CD4-positive, alpha-beta T cell treated with Interleukin-1 beta for 1 hour (primary cell): ENCODE results near the gene POLDIP2.
A peak's percentile ranks its signal among the peaks of the same experiment; 100 is the strongest.

ENCODE experiments used
- DNase-seq, 2 donors: peaks; one replicate each; pipeline ENCODE4 v3.0.0-alpha.2; 2020 to 2022

POLDIP2 gene

DNA sequence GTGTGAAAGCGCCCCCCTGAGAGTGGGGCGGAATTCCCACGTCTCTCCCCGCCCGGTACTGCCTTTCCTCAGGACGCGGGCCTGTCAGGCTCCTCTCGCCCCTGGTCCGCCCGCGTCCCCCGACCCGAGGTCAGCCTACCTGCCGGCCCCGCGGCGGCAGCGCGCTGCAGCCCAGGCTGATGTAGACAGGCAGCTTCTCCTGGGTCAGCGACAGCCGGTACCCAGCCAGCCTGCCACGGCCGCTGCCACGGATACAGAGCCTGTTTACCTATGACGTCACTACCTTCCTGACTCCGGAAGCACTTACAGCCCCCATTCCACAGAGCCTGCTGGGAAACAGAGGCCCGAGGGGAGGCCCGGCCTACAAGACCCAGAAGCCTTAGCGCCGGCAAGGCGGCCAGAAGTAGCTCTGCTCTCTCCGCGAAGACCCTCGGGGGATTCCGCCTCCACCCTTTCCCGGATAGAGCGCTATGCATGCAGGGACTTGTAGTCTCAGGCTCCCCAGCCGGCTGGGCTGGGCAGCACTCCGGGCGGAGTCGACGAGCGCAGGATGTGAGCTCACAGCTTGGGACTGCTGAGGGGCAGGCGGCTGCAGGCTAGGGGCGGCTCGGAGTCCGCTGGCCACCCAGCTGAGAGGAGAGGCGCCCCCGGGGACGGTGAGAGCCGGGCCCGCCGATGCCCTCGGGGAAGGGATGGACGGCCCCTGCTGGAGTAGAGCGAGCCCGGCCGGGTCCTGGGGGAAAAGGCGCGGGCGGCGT, 21.9 kb downstream of the POLDIP2 start, which contains the start of the genes IFT20 and TNFAIP1:
Gene IFT20 (minus strand): TSS at position 272 of the 758 bp plus-strand sequence. CDS start 3,487 bp downstream, outside the sequence.
Gene TNFAIP1 (plus strand): TSS at position 561 of the 758 bp plus-strand sequence. CDS start 3,761 bp downstream, outside the sequence.
- DNase-seq: peak; percentile 99 to 100

DNA sequence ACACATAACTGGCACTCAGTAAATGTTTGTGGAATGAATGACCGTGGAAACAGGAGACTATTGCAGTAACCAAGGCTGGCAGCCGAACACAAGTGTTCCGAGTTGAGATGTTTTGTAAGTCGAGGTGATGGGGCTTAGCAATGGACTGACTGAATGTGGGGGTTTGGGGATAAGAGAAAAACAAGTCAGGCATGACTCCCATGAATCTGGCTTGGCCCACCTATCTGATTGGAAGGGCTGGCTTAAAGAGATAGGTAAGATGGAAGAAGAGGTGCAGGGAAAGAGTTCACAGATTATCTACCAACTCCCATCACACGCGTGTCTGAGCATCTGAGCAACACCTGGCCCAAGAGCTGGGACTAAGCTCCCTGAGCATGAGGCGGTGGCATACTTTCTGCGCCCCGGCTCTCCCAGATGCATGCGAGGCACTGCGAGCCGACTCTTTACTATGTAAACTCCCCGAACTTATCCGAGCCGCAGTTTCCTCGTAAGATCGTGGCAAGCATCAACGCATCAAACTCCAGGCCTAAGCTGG, 22.6 kb downstream of the POLDIP2 start:
- no peak for DNase-seq

DNA sequence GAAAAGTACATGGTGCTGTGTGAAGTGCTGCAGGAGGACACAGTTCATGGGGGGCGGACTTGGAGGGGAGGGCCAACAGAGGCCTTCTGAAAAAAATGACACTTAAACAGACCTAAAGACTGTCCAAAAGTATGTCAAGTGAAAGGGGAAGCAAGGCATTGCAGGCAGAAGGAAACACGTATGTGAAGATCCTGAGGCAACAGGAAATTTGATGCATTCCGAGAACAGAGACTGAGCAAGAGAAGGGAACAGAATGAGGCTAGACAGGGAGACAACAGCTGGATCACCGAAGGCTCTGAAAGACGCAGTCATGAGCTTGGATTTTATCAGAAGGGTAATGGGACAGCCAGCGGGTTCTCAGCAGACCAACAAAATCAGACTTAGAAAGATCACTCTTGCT, 23.2 kb downstream of the POLDIP2 start:
- no peak for DNase-seq

GRCh38 chr17:28333083-28333746, 24.1 kb downstream of the POLDIP2 start:
- no peak for DNase-seq

GRCh38 chr17:28331891-28332420, 25.4 kb downstream of the POLDIP2 start:
- DNase-seq: no peak

GRCh38 chr17:28330671-28331070, 26.7 kb downstream of the POLDIP2 start:
- no peak for DNase-seq

- DNase-seq: no peak
These were observed 29.0 kb downstream of the POLDIP2 start for GRCh38 chr17:28328325-28328724.

DNA sequence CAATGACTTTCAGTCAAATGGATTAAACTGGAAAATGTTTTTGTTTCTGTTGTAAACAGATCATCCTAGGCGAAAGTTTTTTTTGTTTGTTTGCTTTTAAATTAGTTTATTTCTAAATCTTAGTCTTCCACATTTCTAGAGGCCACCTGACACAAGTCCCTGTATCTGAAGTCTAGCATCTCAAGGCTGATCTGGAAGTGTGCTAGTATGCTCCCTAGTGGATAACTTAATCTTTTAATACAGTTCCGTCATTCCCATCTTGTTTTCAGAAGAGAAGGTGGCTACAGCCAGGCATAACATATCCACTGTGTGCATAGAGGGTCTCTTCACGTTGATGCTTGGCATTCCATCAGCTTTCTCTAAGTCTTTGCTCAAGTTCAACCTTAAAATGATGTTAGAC, 29.6 kb downstream of the POLDIP2 start:
- no peak for DNase-seq

- no peak for DNase-seq
These were observed 30.2 kb downstream of the POLDIP2 start for GRCh38 chr17:28327031-28327607.

DNA sequence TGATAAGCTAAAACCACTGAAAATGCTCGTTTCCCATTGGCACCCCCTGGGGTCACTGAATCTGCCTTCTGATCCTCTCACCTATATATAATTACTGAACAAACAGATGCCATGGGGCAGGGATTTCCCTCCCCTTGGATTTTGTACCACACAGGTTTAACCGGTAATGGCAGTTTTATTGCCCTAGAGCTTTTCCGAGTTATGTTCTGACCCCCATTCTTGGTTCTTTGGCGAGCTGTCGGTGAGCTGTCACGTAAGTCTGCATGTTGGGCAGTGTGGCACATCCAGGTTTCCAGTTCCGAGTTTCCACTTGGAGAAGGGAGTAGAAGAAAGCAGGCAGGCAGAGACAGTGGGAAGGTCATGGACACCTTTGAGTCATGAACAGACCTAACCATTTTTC, 31.2 kb downstream of the POLDIP2 start:
- DNase-seq: no peak

- no peak for DNase-seq
These were observed 32.1 kb downstream of the POLDIP2 start for GRCh38 chr17:28325211-28325610.

DNA sequence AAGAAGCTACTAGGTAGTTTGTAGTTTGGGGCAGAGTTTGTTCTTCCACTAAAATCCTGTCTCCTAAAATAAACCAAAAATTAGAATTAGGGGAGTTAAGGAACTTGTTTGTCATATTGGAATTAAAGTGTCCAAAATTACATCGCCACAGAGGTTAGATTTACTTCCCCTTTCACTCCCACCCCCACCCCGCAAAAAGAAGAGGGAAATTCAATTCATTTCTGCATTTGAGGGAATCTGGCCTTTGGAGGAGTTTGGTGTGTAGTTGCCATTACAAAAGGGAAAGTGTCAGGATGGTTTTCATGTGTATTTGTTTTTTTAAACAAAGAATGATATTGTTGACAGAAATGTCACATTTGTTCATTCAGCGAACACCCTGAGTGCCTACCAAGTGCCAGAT, 32.5 kb downstream of the POLDIP2 start:
- DNase-seq: no peak

GRCh38 chr17:28324267-28324745, 33.0 kb downstream of the POLDIP2 start:
- no peak for DNase-seq

- no peak for DNase-seq
These were observed 36.9 kb downstream of the POLDIP2 start for GRCh38 chr17:28320215-28321061.

DNA sequence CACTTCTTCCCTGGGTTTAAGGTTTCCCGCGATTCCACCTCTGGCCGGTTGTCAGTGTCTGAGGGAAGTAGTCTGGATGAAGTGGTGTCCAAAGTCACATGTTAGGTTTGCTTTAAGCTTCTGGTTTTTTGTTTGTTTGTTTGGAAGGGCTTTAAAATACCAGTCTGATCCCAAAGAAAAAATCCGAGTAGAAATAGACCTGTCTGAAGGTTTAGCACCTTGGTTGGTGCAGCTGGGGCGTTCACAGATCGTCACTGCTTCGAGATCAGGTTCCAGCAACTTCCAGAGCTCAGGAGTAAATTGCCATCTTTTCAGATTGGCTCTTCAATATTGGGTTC, 37.8 kb downstream of the POLDIP2 start:
- no peak for DNase-seq

DNA sequence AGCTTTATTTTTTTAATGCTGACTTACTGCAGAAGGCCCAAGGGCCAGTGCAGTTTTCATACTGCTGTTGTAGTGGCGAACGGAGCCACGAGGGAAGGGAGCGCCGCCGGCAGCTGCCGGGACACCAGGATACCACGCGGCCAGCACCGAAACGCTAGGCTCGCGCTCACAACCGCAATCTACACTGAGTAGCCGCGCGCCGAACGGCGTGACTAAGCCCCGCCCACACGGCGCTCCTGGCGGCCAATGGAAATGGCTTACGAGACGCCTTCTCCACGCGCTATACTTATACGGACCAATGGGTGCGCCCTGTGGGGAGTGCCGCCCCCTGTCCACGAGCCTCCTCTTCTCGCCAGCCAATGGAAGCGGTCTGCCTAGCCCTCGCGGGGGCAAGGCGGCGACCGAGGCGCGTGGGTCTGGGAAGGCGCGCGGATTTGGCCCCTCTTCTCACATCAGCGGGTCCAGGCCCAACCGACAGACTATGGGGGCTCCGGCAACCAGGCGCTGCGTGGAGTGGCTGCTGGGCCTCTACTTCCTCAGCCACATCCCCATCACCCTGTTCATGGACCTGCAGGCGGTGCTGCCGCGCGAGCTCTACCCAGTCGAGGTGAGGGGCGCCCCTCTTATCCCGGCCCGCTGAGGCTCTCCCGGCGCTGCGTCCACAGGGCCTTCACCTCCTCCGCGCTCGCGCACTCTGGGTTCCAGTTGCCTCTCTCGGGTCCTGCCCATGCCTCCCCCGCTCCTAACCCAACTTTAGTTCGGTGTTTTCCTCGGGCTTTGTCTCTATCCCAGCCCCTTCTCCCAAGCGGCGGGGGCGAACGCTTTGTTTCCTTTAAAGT, 38.3 kb downstream of the POLDIP2 start, which contains the start of gene TMEM97:
Gene TMEM97 (plus strand): TSS at position 442 of the 839 bp plus-strand sequence. CDS start 40 bp downstream, at position 482.
- peak; percentile 95 for DNase-seq

DNA sequence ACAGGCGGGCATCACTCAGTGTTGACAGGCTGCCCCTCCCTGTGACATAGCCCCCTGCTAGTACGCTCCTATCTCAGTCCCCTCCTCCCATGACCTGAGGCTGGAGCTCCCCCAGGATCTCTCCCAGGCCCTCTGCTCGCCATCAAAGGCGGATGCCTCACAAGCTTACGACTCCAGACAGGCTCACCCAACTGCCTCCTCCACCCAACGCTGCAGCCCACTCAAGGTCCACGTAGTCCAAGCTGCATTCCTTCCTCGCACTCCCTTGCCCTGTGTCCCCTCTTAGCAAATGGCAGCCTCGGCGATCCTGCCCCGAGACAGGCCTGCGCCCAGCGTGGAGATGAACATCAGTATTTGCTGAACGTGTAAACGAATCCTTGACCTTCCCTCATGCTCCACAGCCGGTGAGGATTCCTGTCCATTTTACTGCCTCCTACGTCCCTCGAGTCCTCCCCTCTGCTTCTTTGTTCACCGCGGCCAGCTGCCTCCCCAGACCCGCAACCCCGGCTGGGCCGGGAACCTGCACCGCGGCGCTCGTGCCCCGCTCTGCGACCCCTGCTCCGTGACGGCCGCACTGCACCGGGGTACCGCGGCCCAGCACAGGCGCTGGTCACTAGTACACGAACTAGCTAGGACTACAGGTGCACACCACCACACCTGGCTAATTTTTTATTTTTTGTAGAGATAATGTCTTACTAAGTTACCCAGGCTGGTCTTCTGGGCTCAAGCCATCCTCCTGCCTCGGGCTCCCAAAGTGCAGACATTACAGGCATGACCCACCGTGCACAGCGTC, 39.2 kb downstream of the POLDIP2 start:
- DNase-seq: no peak

- DNase-seq: no peak
These were observed 40.0 kb downstream of the POLDIP2 start for GRCh38 chr17:28317099-28317965.
